ENCODE results near the gene DTD1. TPM values are rescaled to one million over a fixed set of nuclear protein-coding genes. Genes with fewer than 3 reads are reported as not detected.

DTD1 gene
- total and polyA plus RNA-seq, 2 of the 13 experiments (the other 11 are each of a cell fraction or from before 2014, with no cell fraction given) = 41.2 to 79.3 TPM

GRCh38 chr20:18802012-18802634 is 214.3 kb downstream of the DTD1 start (continued):
- TF ChIP-seq HNF1A (IDR thresholded peaks at IDR 0.05; ENCODE audit: low read depth) (no peak), HNF1A (CRISPR knock-in tag; IDR thresholded peaks at IDR 0.05; ENCODE audit: borderline replicate concordance) (no peak), ZKSCAN1 (IDR thresholded peaks at IDR 0.05; ENCODE audit: low read length) (no peak)

DNA sequence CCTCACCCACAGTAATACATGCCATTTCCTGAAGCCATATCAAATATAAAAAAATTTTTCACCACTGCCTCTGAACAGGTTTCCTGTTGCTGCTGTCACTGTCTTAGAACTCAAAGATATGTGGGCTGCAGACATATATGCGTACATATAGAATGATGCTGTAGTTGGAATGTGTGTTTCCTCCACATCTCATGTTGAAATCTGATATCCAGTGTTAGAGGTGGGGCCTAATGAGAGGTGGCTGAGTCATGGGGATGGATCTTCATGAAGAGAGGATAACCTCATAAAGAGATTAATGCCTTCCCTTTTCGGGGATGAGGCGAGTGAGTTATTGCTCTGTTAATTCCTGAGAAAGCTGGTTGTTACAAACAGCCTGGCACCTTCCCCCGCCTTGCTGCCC is 218.0 kb downstream of the DTD1 start:
- H3K27me3 ChIP-seq (ENCODE audit: control insufficient read depth in 1 of 2, insufficient read depth in 2 of 2, low read length in 2 of 2) = no peaks in the 10 kb centered on the region
- DNase-seq (ENCODE audit: low spot score) (no peak), ATAC-seq (no peak), FAIRE-seq (no peak)
- no peaks in the 10 kb centered on the region for H3K36me3 ChIP-seq (replicated peaks in 1 of 2; ENCODE audit: control insufficient read depth in 1 of 2, insufficient read depth in 2 of 2, low read length in 2 of 2)
- intact Hi-C loops (cut with micrococcal nuclease; ENCODE audit: unreplicated experiment) = no loop called here
- in situ Hi-C loops (cut with HindIII; ENCODE audit: extremely low pct_ligation_motif_present, low pct_unique_long_range_greater_than_20kb) = no loop called here
- H3K9ac ChIP-seq (ENCODE audit: insufficient read depth, low read depth, low read length) = no peak overlapping the region
- POLR2A ChIA-PET = no interaction called here
- H3K4me1 ChIP-seq (ENCODE audit: insufficient read depth, low read length) = no peaks in the 10 kb centered on the region
- H3K4me2 ChIP-seq (ENCODE audit: low read depth, low read length) = no peak overlapping the region
- no peaks in the 10 kb centered on the region for H4K20me1 ChIP-seq (ENCODE audit: insufficient read depth, low read length)
- H3K9me3 ChIP-seq (ENCODE audit: low read length) = no peaks in the 10 kb centered on the region
- H3K4me3 ChIP-seq (replicated peaks in 1 of 3; ENCODE audit: insufficient read depth in 1 of 3, low read depth in 2 of 3, low read length in 3 of 3) = no peak overlapping the region
- no peaks in the 10 kb centered on the region for H3K79me2 ChIP-seq (ENCODE audit: insufficient read depth, low read length)
- BruUV-seq (replicated peaks) = no TSS peak
- no peak overlapping the region for H3K27ac ChIP-seq (ENCODE audit: extremely low read length, insufficient read depth, low read length)
- no peak overlapping the region for H2AFZ ChIP-seq (ENCODE audit: low read length)
- CTCF ChIA-PET (ENCODE audit: low intra/inter-chr PET ratio, low total read pairs) = no interaction called here
- 5% methylated on average over 4 of the region's 4 CpGs for WGBS (ENCODE audit: low lambda C conversion rate)
- TF ChIP-seq, protein P1, sequence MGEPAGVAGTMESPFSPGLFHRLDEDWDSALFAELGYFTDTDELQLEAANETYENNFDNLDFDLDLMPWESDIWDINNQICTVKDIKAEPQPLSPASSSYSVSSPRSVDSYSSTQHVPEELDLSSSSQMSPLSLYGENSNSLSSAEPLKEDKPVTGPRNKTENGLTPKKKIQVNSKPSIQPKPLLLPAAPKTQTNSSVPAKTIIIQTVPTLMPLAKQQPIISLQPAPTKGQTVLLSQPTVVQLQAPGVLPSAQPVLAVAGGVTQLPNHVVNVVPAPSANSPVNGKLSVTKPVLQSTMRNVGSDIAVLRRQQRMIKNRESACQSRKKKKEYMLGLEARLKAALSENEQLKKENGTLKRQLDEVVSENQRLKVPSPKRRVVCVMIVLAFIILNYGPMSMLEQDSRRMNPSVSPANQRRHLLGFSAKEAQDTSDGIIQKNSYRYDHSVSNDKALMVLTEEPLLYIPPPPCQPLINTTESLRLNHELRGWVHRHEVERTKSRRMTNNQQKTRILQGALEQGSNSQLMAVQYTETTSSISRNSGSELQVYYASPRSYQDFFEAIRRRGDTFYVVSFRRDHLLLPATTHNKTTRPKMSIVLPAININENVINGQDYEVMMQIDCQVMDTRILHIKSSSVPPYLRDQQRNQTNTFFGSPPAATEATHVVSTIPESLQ (CRISPR knock-in tag; conservative IDR thresholded peaks at IDR 0.05) = no peak
- TF ChIP-seq, protein P2, sequence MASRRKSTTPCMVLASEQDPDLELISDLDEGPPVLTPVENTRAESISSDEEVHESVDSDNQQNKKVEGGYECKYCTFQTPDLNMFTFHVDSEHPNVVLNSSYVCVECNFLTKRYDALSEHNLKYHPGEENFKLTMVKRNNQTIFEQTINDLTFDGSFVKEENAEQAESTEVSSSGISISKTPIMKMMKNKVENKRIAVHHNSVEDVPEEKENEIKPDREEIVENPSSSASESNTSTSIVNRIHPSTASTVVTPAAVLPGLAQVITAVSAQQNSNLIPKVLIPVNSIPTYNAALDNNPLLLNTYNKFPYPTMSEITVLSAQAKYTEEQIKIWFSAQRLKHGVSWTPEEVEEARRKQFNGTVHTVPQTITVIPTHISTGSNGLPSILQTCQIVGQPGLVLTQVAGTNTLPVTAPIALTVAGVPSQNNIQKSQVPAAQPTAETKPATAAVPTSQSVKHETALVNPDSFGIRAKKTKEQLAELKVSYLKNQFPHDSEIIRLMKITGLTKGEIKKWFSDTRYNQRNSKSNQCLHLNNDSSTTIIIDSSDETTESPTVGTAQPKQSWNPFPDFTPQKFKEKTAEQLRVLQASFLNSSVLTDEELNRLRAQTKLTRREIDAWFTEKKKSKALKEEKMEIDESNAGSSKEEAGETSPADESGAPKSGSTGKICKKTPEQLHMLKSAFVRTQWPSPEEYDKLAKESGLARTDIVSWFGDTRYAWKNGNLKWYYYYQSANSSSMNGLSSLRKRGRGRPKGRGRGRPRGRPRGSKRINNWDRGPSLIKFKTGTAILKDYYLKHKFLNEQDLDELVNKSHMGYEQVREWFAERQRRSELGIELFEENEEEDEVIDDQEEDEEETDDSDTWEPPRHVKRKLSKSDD (CRISPR knock-in tag; IDR thresholded peaks at IDR 0.05; ENCODE audit: low read depth) = no peak
- TF ChIP-seq FIP1L1 (IDR thresholded peaks at IDR 0.05; ENCODE audit: borderline replicate concordance, insufficient read depth, low read depth, low read length) (no peak), ZNF850 (CRISPR knock-in tag; conservative IDR thresholded peaks at IDR 0.05) (no peak), MEF2D (CRISPR knock-in tag; IDR thresholded peaks at IDR 0.05) (no peak), MTA1 (CRISPR knock-in tag; IDR thresholded peaks at IDR 0.05; ENCODE audit: borderline replicate concordance) (no peak), PHF20 (CRISPR knock-in tag; IDR thresholded peaks at IDR 0.05) (no peak), CBFB (CRISPR knock-in tag; IDR thresholded peaks at IDR 0.05) (no peak)
- TF ChIP-seq, protein P3, sequence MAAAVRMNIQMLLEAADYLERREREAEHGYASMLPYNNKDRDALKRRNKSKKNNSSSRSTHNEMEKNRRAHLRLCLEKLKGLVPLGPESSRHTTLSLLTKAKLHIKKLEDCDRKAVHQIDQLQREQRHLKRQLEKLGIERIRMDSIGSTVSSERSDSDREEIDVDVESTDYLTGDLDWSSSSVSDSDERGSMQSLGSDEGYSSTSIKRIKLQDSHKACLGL (CRISPR knock-in tag; IDR thresholded peaks at IDR 0.05) = no peak
